CD4-positive, alpha-beta T cell treated with Interleukin-6 at 100 ng/mL for 8 hours (primary cell): Measurements from ENCODE around the gene ABCA1.
"Not testable (repeated sequence)": the region's sequence is repeated elsewhere in the genome, so short reads cannot be mapped to it uniquely, and the experiment has no call there.

ENCODE experiments used
- DNase-seq: peaks from one replicate; pipeline ENCODE4 v3.0.0-alpha.2; 2020; ENCODE audit warnings: mixed read lengths, low spot score

Gene ABCA1

DNA sequence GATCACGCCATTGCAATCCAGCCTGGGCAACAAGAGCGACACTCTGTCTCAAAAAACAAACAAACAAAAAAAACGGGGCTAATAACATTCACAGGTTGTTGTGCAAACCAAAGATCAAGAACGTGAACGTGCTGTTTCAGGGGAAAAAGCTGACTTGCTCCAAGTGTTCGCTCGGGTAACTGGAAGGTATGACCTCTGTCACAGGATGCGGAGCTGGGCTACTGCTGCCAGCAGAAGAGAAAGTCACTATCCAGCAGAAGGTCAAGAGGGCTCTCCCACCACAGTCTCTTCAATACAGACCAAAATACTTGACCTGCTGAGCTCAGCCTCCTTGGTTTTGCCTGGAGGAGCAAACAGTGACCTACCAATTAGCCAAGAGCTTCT lies 59.7 kb downstream of the ABCA1 start:
- DNase-seq: no peak

DNA sequence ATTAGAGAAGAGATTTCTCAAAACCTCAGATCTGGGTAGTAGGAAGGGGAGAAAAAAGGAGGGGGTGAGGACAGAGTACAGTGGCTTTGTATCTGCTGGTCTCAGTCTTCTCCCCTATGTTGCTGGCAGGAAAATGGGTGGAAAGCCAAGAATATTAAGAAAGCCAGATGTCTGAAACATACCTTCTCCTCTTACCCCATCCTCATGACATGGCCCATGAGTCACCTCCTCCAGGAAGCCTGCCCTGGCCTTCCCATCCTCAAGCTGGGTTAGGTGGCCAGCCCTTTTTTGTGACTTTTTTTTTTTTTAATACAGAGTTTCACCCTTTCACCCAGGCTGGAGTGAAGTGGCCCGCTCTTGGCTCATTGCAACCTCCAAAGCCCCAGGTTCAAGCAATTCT lies 61.8 kb downstream of the ABCA1 start:
- no peak for DNase-seq

DNA sequence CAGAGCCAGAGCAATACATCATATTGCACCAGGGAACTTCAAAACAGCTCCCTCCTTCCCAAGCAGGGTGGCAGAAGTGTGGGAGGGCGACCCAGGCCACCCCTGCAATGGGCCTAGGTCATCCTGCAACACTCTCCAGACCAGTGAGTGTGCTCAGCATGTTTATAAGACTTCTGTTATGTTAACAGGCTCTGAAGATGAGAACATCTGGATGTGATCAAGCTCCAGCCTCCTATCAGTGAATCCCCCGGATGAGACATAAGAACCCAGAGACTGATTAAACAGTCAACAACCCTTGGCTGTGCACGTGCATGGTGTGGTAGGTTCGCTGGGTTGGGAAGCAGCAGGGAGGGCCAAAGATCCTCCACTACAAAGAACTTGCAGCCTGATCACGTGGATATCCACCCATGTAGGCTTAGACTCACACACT lies 63.3 kb downstream of the ABCA1 start:
- DNase-seq: no peak

DNA sequence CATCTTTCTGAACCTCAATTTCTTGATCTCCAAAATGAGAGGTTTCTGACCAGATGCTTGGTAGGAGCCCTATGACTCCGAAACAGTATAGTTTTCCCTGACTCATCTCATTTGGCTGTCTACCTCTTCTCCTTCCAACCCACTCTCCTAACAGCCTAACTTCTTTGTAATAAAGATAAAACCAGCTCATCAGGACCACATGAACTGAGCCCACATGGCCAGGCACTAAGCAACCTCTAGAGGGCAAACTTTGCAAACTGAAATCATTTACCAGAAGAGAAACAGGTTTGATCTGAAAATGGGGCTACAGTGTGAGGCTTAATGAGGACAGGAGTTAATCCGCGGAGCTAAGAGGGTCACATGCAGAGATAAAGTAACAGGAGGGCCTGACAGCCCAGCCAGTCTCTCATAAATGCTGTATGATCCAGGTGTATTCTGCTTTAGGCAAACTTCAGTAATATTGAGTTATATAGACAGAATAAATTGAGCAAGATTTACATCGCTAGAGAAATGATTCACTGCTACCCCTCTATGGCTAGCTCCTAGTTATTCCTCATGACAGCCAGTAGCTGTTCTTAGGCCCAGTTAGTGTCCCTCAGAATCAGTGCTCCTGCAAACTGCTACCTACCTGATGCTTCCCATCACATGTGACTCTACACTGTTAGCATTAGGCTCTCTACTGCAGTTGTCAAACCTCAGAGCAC lies 64.6 kb downstream of the ABCA1 start:
- DNase-seq: peak; percentile 61

DNA sequence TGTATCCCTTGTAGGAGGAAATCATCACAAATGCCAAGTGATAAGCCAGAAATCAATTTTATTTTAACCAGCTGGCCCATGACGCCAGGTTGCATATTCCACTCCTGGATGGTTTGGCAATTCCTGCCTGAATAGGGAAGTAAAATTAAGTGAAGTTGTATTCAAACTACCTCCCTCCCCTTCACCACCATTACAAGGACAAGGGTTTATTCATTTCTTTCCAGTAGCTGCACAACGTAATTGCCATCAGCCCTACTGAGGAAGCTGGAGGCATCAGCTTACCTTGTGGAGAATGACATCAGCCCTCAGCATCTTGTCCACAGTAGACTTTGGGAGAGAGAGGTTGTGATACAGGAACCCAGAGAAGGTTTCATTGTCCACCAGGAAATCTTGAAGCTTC lies 66.6 kb downstream of the ABCA1 start:
- DNase-seq: no peak

DNA sequence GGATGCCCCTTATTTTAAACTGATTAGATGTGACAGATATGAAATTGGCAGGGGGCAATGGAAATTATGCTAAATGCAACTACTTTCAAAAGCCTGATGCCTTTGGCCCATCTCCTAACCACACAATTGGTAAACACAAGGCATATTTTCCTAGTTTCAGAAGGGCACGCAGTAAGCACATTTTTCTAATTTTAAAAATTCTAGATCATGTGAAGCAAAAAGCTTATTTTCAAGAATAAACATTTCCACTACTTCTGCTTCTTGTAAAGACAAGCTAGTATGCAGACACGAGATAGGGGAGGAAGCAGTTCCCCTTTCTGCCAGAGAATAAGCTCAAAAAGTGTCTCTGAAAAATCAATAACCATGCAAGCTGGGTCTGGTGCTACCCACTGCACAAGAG lies 67.7 kb downstream of the ABCA1 start:
- DNase-seq: no peak

DNA sequence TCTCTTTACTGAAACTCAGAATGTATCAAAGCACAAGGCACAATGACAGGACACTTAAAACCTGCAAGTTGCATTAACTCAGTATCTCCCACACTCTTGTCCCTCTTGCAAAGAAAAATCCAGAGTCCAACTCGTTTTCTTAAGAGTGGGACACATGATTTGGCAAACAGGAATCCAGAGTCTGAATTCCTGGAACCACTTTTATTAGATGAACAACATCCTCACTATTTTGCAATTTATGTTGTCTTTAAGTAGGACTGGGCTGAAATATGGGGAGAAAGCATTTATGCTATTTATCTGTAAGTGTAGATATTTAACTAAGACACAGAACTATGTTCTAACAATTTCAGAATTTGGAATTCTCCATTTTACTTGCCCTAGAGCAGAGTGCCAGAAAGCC lies 69.1 kb downstream of the ABCA1 start:
- no peak for DNase-seq

DNA sequence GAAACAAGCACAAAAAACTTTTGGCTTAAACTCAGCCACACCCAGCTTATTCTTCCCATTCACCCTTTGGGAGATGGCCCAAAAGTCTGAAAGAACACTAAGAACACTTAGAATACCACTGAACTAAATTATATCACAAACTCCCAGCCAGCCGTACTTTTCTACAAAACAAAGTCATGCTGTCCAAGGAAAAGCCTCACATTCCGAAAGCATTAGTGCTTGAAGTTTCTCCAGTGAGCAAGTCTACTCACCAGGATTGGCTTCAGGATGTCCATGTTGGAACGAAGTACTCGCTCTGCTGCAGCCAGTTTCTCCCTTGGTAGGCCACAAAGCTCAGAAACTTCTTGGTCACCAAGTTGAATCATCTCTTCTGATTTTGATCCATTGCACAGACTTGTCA lies 69.7 kb downstream of the ABCA1 start:
- DNase-seq: no peak

DNA sequence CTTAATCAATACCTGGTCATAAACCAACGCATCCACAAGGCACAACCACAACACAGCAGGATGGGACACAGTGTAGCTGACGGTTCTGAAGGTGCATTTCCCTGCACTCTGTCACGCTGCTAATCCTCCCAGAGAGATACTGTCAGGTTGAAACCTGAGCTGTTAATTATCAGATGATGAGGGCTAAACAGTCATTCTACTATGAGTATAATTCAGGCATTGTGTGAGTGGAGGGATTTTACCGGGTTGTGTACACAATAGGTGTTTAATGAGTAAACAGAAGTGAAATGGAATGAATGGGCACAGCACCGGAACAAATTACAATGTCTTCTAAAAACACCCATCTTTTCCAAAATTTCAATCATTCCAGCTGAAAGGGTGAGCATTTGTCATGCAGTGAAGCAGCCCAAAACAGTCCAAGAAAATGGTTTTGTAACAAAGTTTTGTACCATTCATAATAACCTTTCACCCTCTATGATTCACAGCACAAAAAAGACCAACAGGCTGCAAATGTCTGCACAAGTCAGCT lies 71.5 kb downstream of the ABCA1 start:
- DNase-seq: no peak

DNA sequence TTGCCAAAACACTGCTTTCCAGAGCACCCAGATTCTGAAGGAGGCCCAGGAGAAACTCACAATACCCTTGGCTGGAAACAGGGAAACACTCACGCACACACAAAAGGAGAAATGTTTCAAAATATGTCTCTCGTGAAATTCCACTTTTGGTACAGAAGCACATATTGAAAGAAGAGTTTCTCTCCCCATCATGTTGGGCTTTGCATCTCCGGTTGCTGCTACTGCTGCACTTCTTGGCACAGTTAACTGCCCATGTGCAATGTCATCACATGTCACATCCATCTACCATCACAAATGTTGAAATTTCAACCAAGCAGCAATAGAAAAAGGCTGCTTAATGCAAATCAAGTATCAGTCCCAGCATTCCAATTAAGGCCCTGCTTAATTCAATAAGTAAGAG lies 72.1 kb downstream of the ABCA1 start:
- DNase-seq: no peak

DNA sequence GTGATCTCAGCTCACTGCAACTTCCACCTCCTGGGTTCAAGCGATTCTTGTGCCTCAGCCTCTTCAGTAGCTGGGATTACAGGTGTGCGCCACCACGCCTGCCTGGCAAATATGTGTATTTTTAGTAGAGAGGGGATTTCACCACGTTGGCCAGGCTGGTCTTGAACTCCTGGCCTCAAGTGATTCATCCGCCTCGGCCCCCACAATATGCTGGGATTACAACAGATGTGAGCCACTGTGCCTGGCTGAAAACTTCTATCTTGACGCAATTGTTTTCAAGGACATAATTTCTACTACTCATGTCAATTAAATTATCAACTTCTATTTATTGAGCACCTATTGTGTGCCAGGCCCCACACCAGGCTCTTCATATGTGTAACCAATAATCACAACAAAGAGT lies 72.7 kb downstream of the ABCA1 start:
- DNase-seq: not testable (repeated sequence)

DNA sequence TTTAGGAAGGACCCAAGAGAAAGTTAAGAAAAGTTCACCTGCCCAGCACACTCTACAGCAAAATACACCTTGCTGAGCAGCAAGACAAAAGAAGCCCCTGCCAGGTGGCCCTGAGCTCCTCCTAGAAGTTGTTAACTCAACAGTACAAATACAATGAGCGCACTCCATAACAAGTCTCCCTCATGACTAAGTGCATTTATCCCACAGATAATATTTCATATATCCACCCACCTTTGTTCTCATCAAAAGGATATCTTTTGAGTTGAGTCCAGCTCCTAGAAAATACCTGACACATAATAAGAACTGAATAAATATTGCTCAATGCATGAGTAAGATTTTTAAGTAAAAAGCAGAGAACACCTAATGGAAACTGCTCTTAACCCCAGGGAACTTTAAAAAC lies 73.3 kb downstream of the ABCA1 start:
- DNase-seq: no peak

DNA sequence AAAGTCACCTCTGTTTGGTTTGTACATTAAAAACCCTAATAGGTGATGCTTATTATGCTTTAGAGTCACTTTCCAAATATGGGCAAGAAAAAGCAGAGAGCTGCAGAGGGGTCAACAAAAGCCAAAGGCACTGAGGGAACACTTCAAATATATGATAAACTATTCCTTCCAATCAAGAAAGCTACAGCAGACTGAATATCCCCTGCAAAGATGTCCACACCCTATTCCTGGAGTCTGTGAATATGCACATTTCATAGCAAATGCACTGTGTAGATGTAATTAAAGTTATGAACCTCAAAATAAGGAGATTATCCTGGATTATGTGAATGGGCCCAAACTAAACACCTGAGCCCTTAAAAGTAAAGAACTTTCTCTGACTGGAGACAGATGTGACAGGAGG lies 74.3 kb downstream of the ABCA1 start:
- no peak for DNase-seq

DNA sequence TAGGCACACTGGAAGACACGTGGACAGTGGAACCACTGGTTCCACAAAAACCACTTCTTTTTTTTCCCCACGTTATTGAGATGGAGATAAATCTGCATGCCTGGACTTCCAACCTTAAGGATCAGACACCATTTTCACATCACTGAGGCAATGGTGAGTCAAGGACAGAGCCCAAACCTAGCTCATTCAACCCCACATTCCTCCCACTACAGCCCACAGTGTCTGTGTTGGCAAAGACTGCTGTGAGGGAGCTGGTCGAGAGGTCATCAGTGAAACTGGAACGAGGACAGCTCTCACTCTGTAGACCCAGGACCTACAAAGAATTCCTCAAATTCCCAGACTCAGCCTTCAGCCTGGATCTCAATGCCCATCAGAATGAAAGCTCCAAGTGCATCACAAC lies 74.8 kb downstream of the ABCA1 start:
- no peak for DNase-seq

DNA sequence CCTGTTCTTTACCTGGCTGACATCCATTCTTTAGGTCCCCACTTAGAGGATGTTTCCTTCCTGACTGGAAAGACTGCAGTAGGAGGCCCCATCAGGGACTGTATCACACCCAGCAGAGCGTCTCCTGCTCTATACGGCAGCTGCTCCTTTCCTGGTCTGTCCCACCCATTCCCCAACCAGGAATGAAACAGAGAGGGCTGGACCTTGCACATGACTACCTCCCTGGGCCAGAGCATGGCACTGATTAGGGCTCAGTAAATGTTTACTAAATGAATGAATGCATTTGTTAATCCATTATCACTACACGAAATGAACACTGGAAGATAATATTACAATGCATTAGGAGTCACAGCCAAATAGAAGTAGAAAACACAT lies 76.4 kb downstream of the ABCA1 start:
- no peak for DNase-seq

DNA sequence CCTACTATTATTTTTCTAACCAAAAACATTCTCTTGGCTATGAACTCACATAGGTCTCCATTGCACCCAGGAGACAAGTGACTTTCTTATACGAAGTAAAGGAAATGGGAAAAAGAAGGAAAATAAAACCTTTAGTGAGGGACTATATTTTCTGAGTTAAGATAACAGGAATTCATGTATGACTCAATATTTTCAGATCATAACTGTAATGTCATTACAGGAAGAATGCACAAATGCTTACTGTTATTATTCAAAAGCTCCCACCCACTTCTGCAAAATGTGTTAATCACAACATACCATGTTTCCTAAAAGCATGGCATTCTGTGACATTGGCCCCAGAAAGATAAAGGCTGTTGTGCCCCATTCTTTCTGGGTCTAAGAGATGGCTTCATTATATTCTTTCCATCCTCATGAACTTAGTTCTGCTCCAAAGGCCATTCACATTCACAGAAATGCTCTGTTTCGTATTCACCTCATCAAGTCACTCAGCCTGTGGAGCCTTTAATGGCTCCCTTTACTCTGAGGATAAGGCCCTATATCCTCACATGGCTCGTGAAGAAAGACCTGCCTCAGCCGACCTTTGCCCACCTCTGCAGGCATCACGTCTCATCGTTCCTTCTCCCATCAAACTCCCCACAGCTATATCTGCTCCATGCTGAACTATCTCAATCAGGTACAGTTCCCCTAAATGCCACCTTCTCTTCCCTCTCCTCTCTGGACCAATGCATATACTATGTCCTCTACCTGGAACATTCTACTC lies 77.0 kb downstream of the ABCA1 start:
- DNase-seq: no peak

DNA sequence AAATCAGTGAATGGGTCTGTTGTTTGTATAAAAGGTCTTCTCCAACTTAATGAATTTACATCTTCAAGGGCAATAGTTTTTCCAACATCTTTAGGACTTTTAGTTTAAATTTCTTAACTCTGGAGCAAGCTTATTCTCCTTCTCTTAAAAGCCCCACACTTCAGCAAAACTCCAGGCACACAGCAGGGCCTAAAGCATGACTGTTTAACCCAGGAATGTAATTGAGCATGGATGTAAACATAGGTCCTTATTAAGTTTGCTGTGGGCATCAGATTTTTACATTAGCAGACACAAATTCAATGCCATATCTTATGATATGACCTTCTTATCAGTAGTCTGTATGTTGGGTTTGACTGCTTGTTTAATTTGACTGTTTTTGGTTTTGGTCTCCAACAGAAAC lies 78.9 kb downstream of the ABCA1 start:
- no peak for DNase-seq

DNA sequence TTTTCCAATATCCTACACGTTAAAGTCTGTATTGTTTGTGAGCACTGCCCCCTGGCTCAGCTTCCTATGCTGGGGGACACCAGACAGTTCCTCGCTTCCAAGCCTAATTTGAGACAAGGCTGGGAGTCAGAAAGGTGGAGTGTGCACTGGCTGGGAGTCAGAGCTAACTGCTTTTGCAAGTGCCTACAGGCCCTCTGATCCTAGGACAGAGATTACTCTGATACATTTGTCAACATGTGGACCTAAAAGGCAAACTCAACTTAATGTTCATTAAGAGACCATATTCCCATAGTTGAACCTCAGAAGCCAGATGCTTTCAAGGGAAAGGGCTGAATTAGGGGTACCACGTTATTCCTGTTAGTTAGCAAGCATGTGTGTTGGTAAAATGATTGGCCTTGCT lies 83.2 kb downstream of the ABCA1 start:
- no peak for DNase-seq

DNA sequence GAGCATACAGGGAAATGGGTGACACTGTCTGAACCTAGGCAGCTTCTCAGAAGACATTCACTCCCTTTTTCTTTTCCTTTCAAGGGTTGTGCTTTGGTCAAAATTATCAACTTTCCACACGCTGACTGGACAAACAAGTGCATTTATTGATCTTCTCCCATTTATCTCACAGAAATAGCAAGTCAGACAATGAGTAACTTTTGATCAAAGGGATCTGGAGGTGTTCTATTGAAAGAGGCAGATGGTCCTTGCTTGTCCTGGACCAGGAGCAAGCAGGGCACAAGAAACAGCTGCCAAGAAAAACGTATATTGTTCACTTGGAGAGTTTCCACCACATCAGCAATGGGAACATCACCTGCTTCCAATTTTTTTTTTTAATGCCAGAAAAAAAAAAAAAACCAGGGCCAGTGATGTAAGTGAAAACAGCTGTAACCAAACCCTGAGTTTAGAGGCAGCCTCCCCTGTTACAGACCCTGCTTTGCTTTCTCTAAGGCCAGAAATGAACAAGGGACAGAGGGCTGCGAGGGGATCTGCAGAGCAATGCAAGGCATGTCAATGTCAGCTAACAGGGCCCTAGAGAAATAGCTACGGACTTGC lies 84.2 kb downstream of the ABCA1 start:
- no peak for DNase-seq

DNA sequence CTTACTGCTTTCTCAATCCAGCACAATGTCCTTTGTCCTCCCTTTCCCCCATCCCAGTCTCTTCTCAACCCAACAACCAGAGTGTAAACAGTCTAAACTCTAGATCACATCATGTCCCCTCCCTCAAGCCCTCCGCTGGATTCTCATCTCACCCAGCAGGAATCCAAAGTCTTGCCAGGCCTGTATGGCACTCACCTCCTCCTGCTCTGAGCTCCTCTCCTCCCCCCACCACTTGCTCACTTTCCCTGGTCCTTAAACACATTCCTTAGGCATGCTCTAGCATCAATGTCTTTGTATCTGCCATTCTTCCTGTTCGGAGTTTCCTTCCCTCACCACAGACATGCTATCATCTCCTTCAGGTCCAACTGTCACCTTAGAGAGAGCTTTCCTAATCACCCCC lies 85.3 kb downstream of the ABCA1 start:
- no peak for DNase-seq

DNA sequence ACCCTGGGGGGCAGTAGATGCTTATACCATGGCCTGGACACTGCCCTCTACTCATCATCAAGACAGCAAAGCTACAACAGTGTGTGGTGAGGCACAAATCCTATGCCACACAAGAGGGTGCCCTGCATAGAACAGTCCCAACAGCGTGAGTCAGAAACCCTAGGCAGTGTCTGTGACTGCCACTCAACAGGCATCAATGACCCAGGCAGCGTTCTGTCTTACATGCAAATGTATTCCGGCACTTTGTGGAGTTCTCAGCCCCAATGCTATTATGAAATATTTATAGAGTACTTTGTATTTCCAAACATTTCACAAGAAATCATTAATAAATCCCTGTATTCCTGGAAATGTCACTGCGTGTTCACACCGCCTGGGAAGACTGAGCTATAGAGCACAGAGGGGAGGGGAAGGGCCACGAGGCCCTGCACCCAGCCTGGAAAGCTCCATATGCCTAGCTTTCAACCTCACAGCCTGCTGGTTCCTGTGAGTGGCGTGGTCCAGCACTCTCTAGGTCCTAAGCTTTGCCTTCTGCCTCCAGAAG lies 86.3 kb downstream of the ABCA1 start:
- DNase-seq: no peak

DNA sequence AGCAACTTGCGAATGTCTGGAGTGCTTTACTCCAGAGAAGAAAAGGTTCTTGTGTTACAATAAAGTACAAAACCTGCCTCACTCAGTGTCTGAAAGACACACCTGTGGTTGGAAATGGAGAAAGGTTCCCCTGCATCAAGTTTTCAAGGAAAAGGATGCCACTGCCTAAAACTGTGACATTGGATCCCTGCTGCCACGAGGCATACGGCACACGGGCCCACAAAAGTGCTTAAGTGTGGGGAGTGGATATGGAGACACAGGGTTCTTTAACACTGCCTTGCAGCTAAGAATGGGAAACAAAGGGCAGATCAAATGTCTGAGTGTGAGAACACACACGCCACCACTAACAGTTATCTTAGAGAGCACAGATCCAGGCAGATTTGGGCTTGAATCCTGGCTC lies 89.0 kb downstream of the ABCA1 start:
- DNase-seq: no peak

DNA sequence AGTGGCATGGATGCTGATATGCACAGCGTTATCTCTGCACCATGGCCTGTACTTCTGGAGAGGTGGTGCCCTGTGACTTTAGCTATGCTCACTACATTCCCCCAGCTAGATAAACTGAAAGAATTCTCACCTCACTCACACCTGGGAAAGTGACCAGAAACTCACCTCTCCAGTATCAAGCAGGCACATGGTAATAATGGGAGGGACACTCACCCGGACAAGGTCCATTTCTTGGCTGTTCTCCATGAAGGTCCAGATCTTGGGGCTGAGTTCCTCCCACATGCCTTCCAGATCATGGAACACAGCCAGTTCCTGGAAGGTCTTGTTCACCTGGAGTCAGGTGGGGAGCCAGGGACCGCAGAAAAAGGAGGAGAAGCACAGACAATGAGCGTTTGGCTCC lies 91.2 kb downstream of the ABCA1 start:
- DNase-seq: no peak
